Endodermal cell (in vitro differentiated cells): ENCODE measurements around the gene CYBB. TPM values are rescaled to one million over a fixed set of nuclear protein-coding genes. Genes with fewer than 3 reads are reported as not detected.

ENCODE experiments used
- DNase-seq: peaks from one replicate; pipeline ENCODE4 v3.0.0-alpha.2; 2017
- H3K27ac ChIP-seq: 2 replicates; pipeline ENCODE4 v1.5.1; 2013; ENCODE audit warnings: mild to moderate bottlenecking, low read depth, low read length, moderate library complexity
- H3K27me3 ChIP-seq: 2 replicates; pipeline ENCODE4 v1.6.1; 2013; ENCODE audit warnings: mild to moderate bottlenecking, low read length, moderate library complexity; ENCODE audit not compliant: insufficient read depth, control insufficient read depth, poor library complexity, severe bottlenecking
- H3K36me3 ChIP-seq: 2 replicates; pipeline ENCODE4 v1.7.0; 2013; ENCODE audit warnings: mild to moderate bottlenecking, low read length, moderate library complexity; ENCODE audit not compliant: control insufficient read depth, insufficient read depth
- H3K4me1 ChIP-seq: one replicate; pipeline ENCODE4 v1.7.0; 2013; ENCODE audit warnings: low read length; ENCODE audit not compliant: control insufficient read depth, insufficient read depth
- H3K4me3 ChIP-seq: 2 replicates; pipeline ENCODE4 v1.5.1; 2013; ENCODE audit warnings: mild to moderate bottlenecking, low read length, moderate library complexity
- H3K9ac ChIP-seq: 2 replicates; pipeline ENCODE4 v1.6.1; 2013; ENCODE audit warnings: mild to moderate bottlenecking, low read length, moderate library complexity; ENCODE audit not compliant: poor library complexity, severe bottlenecking; ENCODE audit errors: extremely low read depth
- H3K9me3 ChIP-seq: 2 replicates; pipeline ENCODE4 v1.6.1; 2013; ENCODE audit warnings: mild to moderate bottlenecking, low read length, moderate library complexity; ENCODE audit not compliant: control insufficient read depth
- H3K27ac Mint-ChIP-seq: 2 replicates; pipeline ENCODE4 v1.8.0; 2020; ENCODE audit warnings: mixed read lengths
- H3K27me3 Mint-ChIP-seq: 2 replicates; pipeline ENCODE4 v1.8.0; 2021; ENCODE audit warnings: mild to moderate bottlenecking, mixed read lengths; ENCODE audit not compliant: insufficient read depth
- H3K36me3 Mint-ChIP-seq: 2 replicates; pipeline ENCODE4 v1.8.0; 2020; ENCODE audit warnings: low read depth, mixed read lengths
- H3K4me1 Mint-ChIP-seq: 2 replicates; pipeline ENCODE4 v1.8.0; 2020; ENCODE audit warnings: mixed read lengths
- H3K4me3 Mint-ChIP-seq: 2 replicates; pipeline ENCODE4 v1.8.0; 2020; ENCODE audit warnings: mild to moderate bottlenecking, moderate library complexity, mixed read lengths
- H3K9me3 Mint-ChIP-seq: 2 replicates; pipeline ENCODE4 v1.8.0; 2020; ENCODE audit warnings: mild to moderate bottlenecking, mixed read lengths
- CTCF ChIP-seq: fragments of 200-600 bp; sonication (generic); conservative IDR thresholded peaks from 2 replicates; pipeline ENCODE4 v1.5.0; 2021; ENCODE audit warnings: antibody characterized with exemption, mild to moderate bottlenecking
- WGBS, 2 experiments: methylation state at CpG; one replicate each; pipeline versions ENCODE4 v1.1.5 to v1.1.7; 2013; ENCODE audit warnings: missing lambda C conversion rate in 2 of 2, mixed read lengths in 1 of 2; ENCODE audit not compliant: insufficient coverage in 1 of 2, insufficient read length in 1 of 2; 5-methylcytosine and 5-hydroxymethylcytosine counted together
- total RNA-seq, 2 donors: library from RNA; stranded (reverse); fragmentation: NEBNext Ultra II Directional in 1 of 2; extraction: Animal tissue kit (Norgen Biotek cat#: 25700) in 1 of 2; gene quantifications; 2 replicates in 1 of 2; 3 replicates in 1 of 2; pipeline ENCODE4 v1.2.1, GENCODE V29; 2021

Gene CYBB
- total RNA-seq, 2 donors from 2014 or later, result not detected

GRCh38 chrX:37799936-37800335 is 20.1 kb downstream of the CYBB start:
- Mint-ChIP-seq H3K27ac (no peak overlapping the region), H3K9me3 (peaks cover 41% of the 10 kb centered on the region), H3K4me3 (no peak overlapping the region), H3K27me3 (no peaks in the 10 kb centered on the region), H3K36me3 (no peaks in the 10 kb centered on the region), H3K4me1 (peaks cover 16% of the 10 kb centered on the region)
- Histone ChIP-seq H3K4me3 (no peak overlapping the region), H3K36me3 (no peaks in the 10 kb centered on the region), H3K27me3 (no peaks in the 10 kb centered on the region), H3K4me1 (no peaks in the 10 kb centered on the region), H3K9ac (no peak overlapping the region), H3K9me3 (no peaks in the 10 kb centered on the region), H3K27ac (no peak overlapping the region)
- no peak for DNase-seq
- no peak for TF ChIP-seq CTCF
- WGBS, 2 experiments, result 87% methylated on average over 2 of the region's 2 CpGs; no CpG with 5 or more reads in 1 of the 2 experiments

DNA sequence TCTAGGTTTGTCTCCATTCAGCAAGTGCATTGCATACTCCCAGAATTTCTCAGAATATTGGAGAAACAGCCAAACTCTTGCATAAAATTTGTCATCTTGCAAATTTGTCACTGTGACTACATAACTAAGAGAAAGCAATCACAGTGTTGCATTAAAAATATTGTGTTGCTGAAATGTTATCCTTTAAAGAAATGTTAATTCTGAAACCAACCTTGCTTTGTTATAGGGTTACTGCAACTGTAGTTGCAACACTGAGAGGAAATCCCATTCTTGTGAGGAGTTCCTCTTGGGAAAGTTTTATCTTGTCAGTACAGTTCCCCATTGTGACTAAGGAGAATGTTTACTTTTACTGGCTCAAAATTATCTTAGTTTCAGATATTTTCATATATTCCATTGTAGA is 20.9 kb downstream of the CYBB start:
- Mint-ChIP-seq H3K4me1 (peaks cover 16% of the 10 kb centered on the region), H3K4me3 (no peak overlapping the region), H3K9me3 (peaks cover 40% of the 10 kb centered on the region), H3K36me3 (no peaks in the 10 kb centered on the region), H3K27ac (no peak overlapping the region), H3K27me3 (no peaks in the 10 kb centered on the region)
- DNase-seq, result no peak
- TF ChIP-seq CTCF, result no peak
- H3K9ac ChIP-seq, result no peak overlapping the region
- no peak overlapping the region for H3K4me3 ChIP-seq
- no peaks in the 10 kb centered on the region for H3K27me3 ChIP-seq
- no peak overlapping the region for H3K27ac ChIP-seq
- H3K9me3 ChIP-seq, result no peaks in the 10 kb centered on the region
- H3K4me1 ChIP-seq, result no peaks in the 10 kb centered on the region
- H3K36me3 ChIP-seq, result no peaks in the 10 kb centered on the region

DNA sequence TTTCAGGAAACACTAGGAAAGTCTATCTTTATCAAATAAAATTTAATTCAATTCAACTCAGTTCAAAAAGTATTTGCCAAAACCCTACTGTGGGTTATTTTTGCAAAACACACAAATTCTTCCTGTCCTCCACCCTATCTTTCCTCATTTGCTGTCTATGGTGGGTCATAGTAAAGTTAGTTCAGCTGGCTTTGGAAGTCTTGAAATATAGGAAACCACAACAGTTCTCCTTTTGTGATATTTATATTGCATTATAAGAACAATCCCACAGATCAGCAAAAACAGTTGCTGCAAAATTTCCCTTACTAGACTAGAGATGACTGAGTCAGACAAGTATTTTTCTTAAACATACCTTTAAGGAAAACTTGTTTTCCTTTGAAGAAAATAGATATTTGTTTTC is 22.2 kb downstream of the CYBB start:
- no peak for TF ChIP-seq CTCF
- no peak for DNase-seq
- Mint-ChIP-seq H3K4me1 (peaks cover 6% of the 10 kb centered on the region), H3K27me3 (no peaks in the 10 kb centered on the region), H3K36me3 (no peaks in the 10 kb centered on the region), H3K4me3 (no peak overlapping the region), H3K27ac (no peak overlapping the region), H3K9me3 (peaks cover 40% of the 10 kb centered on the region)
- no peaks in the 10 kb centered on the region for H3K9me3 ChIP-seq
- no peak overlapping the region for H3K4me3 ChIP-seq
- H3K4me1 ChIP-seq, result no peaks in the 10 kb centered on the region
- H3K36me3 ChIP-seq, result no peaks in the 10 kb centered on the region
- no peak overlapping the region for H3K27ac ChIP-seq
- H3K9ac ChIP-seq, result no peak overlapping the region
- H3K27me3 ChIP-seq, result no peaks in the 10 kb centered on the region
